Activated CD4-positive, alpha-beta T cell treated with anti-CD3 and anti-CD28 coated beads, Interleukin-2, amount 10 ng/mL, durations not matched to agents 24 days and 14 days (primary cell): ENCODE measurements around the gene OR51A7. TPM values are rescaled to one million over a fixed set of nuclear protein-coding genes. Genes with fewer than 3 reads are reported as not detected.
"Not testable (repeated sequence)": the region's sequence is repeated elsewhere in the genome, so short reads cannot be mapped to it uniquely, and the experiment has no call there.

ENCODE experiments used
- DNase-seq: peaks from one replicate; pipeline ENCODE4 v3.0.0; 2022
- H3K27ac Mint-ChIP-seq: one replicate; pipeline ENCODE4 v1.8.0; 2022; ENCODE audit warnings: mild to moderate bottlenecking, mixed read lengths
- H3K27me3 Mint-ChIP-seq: one replicate; pipeline ENCODE4 v1.8.0; 2022; ENCODE audit warnings: mixed read lengths
- H3K36me3 Mint-ChIP-seq: one replicate; pipeline ENCODE4 v1.8.0; 2022; ENCODE audit warnings: low read depth, mild to moderate bottlenecking, mixed read lengths
- H3K4me1 Mint-ChIP-seq: one replicate; pipeline ENCODE4 v1.8.0; 2021; ENCODE audit warnings: mixed read lengths
- H3K4me3 Mint-ChIP-seq: one replicate; pipeline ENCODE4 v1.8.0; 2022; ENCODE audit warnings: mild to moderate bottlenecking, moderate library complexity, mixed read lengths
- H3K9me3 Mint-ChIP-seq: one replicate; pipeline ENCODE4 v1.8.0; 2021; ENCODE audit warnings: mixed read lengths
- intact Hi-C: fragments of 100-400 bp; cut with micrococcal nuclease; formaldehyde crosslinking; loops from one replicate; pipeline ENCODE4 v1.15.1; 2023
- total RNA-seq: library from RNA; stranded (reverse); gene quantifications from 2 replicates; pipeline ENCODE4 v1.2.3, GENCODE V29; 2022

The OR51A7 gene, protein sequence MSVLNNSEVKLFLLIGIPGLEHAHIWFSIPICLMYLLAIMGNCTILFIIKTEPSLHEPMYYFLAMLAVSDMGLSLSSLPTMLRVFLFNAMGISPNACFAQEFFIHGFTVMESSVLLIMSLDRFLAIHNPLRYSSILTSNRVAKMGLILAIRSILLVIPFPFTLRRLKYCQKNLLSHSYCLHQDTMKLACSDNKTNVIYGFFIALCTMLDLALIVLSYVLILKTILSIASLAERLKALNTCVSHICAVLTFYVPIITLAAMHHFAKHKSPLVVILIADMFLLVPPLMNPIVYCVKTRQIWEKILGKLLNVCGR
- total RNA-seq = not detected in 2 replicates

DNA sequence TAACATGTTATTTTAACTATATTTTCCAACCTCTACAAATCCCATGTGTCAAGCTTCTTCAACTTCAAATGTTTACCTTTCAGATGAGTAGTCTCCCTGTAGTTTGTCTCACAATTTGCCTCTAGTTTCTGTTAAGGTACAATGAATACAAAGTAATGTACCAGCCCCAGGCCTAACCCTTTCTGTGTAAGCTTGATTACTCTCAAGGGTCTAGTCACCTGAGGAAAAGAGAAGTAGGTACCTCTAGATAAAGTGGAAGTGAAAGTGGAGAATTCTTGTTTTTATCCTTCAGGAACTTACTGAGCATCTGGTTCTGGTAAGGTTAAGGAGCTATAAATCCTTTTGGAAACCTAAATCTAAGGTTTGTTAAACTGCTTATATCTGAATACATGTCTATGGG, at the start of gene OR51A7:
Gene OR51A7, plus strand, starts transcription at position 300 of the 400 bp plus-strand sequence. CDS start 3,587 bp downstream, outside the sequence.
- Mint-ChIP-seq H3K27ac (no peak within 1 kb of the TSS), H3K9me3 (no peaks in the 10 kb centered on the region), H3K27me3 (no peaks in the 10 kb centered on the region), H3K36me3 (no peaks in the 10 kb centered on the region), H3K4me1 (no peaks in the 10 kb centered on the region), H3K4me3 (no peak within 1 kb of the TSS)
- DNase-seq = no peak
- intact Hi-C loops = no loop called here

DNA sequence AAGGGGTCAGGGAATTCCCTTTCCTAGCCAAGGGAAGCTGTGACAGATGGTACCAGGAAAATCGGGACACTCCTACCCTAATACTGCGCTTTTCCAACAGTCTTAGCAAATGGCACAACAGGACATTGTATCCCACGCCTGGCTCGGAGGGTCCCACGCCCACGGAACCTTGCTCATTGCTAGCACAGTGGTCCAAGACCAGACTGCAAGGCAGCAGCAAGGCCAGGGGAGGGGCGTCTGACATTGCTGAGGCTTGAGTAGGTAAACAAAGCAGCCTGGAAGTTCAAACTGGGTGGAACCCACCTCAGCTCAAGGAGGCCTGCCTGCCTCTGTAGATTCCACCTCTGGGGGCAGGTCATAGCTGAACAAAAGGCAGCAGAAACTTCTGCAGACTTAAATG, 49.3 kb upstream of the OR51A7 start:
- H3K36me3 Mint-ChIP-seq, H3K9me3 Mint-ChIP-seq, H3K4me1 Mint-ChIP-seq, DNase-seq, intact Hi-C loops, H3K27ac Mint-ChIP-seq, H3K4me3 Mint-ChIP-seq, H3K27me3 Mint-ChIP-seq: not testable (repeated sequence)

DNA sequence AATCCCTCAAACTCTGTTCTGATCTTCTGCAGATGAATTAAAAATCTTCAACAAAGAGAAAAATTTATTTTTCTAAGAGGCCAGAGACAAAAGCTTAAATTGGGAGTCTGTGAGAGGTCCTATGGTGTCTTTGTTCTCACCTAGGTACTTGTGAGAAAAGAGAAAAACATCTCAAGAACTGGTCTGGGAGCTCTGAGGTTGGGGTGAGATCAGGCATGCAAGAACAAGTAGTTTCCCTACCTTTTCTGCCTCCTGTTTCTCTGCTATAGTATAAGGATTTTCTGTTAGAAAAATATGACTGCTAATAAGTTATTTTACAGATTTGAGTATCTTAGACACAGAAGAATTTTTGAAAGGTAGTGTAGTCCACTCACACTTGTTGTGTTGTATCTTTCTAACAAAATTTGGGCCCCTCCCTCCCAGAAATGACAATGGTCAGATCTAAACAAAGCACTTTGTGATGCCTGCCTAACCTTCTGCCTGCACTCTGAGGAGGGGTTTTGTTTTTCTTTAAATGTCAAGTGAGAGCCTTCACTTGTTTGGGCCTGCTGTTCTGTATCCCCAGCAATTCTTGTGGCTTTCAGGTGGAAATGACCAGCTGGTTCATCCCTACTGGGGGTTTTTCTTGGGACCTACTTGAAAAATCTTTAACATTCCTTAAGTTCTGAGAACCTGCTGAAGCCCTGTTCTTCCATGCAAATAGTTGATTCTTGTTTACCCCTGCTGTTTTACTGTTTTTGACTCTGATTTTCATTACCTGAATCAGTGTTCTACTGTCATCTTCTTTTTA, 40.9 kb upstream of the OR51A7 start:
- H3K27ac Mint-ChIP-seq = no peak overlapping the region
- H3K4me1 Mint-ChIP-seq = no peaks in the 10 kb centered on the region
- intact Hi-C loops = no loop called here
- H3K27me3 Mint-ChIP-seq = no peaks in the 10 kb centered on the region
- DNase-seq = no peak
- H3K4me3 Mint-ChIP-seq = no peak overlapping the region
- no peaks in the 10 kb centered on the region for H3K9me3 Mint-ChIP-seq
- no peaks in the 10 kb centered on the region for H3K36me3 Mint-ChIP-seq

DNA sequence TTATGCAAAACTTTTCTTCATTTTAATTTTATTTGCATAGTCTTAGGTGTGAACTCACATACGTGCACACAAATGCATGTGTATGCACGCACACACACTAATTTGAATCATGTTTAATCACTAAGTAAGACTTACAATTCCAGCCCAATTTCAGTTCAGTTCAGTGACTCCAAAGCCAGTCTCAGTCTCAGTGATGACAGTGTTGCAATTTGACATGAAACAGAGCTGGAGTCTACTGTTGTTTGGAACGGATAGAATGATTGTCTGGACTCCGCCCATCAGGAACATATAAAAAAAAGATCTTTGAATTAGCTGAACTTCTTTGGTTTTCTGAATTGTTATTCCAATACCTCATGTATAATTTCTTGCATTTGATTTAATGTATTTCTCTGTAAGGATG, 39.7 kb upstream of the OR51A7 start:
- intact Hi-C loops = no loop called here
- Mint-ChIP-seq H3K36me3 (no peaks in the 10 kb centered on the region), H3K4me1 (no peaks in the 10 kb centered on the region), H3K9me3 (no peaks in the 10 kb centered on the region), H3K4me3 (no peak overlapping the region), H3K27me3 (no peaks in the 10 kb centered on the region), H3K27ac (no peak overlapping the region)
- DNase-seq = no peak

DNA sequence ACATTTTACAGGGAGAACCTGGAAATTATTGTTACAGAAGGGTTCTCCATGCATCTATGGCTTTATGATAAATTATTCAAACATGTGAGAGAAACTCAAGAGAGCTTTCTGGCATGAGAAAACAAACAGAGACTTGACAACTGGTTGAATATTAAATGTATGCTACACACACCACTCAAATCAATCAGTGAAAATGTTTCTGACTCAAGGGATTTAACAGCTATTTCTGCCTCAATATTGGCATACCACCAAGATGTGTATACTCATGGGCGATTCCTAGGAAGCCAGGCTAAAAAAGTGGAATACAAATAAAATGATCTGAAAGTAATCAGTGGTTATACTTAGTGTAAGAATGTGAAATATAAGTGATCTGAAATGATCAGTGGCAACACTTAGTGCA, 37.7 kb upstream of the OR51A7 start:
- DNase-seq = no peak
- Mint-ChIP-seq H3K9me3 (no peaks in the 10 kb centered on the region), H3K36me3 (no peaks in the 10 kb centered on the region), H3K27me3 (no peaks in the 10 kb centered on the region), H3K27ac (no peak overlapping the region), H3K4me3 (no peak overlapping the region), H3K4me1 (no peaks in the 10 kb centered on the region)
- intact Hi-C loops = no loop called here

DNA sequence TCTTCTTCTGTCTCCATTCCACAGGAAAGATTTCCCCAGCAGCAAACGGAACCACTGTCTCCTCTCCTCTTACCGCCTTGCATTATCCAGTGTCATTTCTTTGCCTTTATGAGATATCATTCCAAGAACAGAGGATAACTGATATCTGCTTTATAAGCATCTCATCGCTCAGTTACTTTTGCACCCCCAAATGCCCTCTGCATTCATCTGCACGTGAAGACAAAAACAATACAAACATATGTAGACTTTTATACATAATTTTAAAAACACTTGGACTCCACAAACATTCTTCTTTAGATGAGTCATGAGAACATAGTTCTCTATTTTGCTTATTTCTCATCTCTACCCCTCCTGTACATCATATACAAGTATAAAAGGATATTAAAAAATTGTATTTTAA, 22.4 kb upstream of the OR51A7 start:
- Mint-ChIP-seq H3K4me3 (no peak overlapping the region), H3K27me3 (no peaks in the 10 kb centered on the region), H3K27ac (no peak overlapping the region), H3K36me3 (no peaks in the 10 kb centered on the region), H3K4me1 (no peaks in the 10 kb centered on the region), H3K9me3 (no peaks in the 10 kb centered on the region)
- DNase-seq = no peak
- intact Hi-C loops = no loop called here

DNA sequence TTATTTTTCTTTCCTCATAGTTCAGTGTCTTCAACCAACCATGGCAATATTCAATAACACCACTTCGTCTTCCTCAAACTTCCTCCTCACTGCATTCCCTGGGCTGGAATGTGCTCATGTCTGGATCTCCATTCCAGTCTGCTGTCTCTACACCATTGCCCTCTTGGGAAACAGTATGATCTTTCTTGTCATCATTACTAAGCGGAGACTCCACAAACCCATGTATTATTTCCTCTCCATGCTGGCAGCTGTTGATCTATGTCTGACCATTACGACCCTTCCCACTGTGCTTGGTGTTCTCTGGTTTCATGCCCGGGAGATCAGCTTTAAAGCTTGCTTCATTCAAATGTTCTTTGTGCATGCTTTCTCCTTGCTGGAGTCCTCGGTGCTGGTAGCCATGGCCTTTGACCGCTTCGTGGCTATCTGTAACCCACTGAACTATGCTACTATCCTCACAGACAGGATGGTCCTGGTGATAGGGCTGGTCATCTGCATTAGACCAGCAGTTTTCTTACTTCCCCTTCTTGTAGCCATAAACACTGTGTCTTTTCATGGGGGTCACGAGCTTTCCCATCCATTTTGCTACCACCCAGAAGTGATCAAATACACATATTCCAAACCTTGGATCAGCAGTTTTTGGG, 21.6 kb upstream of the OR51A7 start, which contains the start of gene OR51T1:
Gene OR51T1, plus strand, starts transcription at position 41 of the 641 bp plus-strand sequence. Its CDS starts 0 bp downstream, at position 41.
- DNase-seq = no peak
- no peaks in the 10 kb centered on the region for H3K36me3 Mint-ChIP-seq
- no peaks in the 10 kb centered on the region for H3K4me1 Mint-ChIP-seq
- no peaks in the 10 kb centered on the region for H3K9me3 Mint-ChIP-seq
- no peaks in the 10 kb centered on the region for H3K27me3 Mint-ChIP-seq
- no peak within 1 kb of the TSS for H3K4me3 Mint-ChIP-seq
- no peak within 1 kb of the TSS for H3K27ac Mint-ChIP-seq
- intact Hi-C loops = no loop called here

DNA sequence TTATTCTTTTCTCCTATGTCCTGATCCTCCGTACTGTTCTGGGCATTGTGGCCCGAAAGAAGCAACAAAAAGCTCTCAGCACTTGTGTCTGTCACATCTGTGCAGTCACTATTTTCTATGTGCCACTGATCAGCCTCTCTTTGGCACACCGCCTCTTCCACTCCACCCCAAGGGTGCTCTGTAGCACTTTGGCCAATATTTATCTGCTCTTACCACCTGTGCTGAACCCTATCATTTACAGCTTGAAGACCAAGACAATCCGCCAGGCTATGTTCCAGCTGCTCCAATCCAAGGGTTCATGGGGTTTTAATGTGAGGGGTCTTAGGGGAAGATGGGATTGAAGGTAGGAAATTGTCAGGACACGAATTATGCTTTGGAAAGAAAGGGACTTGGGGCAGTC, 21.0 kb upstream of the OR51A7 start:
- no peak overlapping the region for H3K27ac Mint-ChIP-seq
- H3K27me3 Mint-ChIP-seq = no peaks in the 10 kb centered on the region
- no peaks in the 10 kb centered on the region for H3K36me3 Mint-ChIP-seq
- DNase-seq = no peak
- intact Hi-C loops = no loop called here
- H3K9me3 Mint-ChIP-seq = no peaks in the 10 kb centered on the region
- H3K4me3 Mint-ChIP-seq = no peak overlapping the region
- H3K4me1 Mint-ChIP-seq = no peaks in the 10 kb centered on the region

DNA sequence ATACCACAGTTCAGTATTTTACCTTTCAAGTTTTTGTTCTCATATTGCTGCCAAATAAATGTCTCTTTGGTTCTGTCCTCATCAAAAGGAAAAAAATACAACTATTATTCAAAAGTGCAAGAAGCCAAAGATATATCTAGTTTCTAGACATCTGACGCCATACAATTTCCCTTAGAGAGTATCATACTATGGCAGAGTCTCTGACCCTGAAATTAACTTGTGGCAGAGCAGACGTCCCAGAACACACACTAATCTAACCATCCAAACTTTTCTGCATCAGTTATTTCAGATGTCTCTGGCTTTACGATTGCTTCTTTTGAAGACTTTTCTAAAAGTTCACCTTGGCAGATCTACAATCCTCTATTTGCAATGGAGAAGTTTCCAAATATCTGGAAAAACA, 19.2 kb upstream of the OR51A7 start:
- H3K36me3 Mint-ChIP-seq = no peaks in the 10 kb centered on the region
- H3K27ac Mint-ChIP-seq = no peak overlapping the region
- H3K4me1 Mint-ChIP-seq = no peaks in the 10 kb centered on the region
- no peaks in the 10 kb centered on the region for H3K9me3 Mint-ChIP-seq
- intact Hi-C loops = no loop called here
- no peaks in the 10 kb centered on the region for H3K27me3 Mint-ChIP-seq
- DNase-seq = no peak
- no peak overlapping the region for H3K4me3 Mint-ChIP-seq

DNA sequence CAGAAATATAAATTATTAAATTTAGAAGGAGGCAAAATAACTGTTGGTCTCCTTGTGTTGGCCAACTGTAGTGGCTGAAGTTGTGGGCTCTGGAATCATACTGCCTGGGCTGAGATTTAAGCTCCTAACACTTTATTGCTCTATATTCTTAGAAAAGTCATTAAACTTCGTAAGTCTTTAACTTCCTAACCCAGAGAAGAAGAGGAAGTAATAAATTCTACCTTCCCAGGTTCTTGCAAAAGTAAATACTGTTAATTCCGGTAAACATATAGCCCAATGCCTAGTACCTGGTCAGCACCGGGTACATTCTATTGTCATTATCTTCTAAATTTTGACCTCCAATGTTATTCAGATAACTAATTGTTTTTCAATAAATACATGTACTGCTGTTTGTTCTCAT, 17.4 kb upstream of the OR51A7 start:
- Mint-ChIP-seq H3K4me3 (no peak overlapping the region), H3K4me1 (no peaks in the 10 kb centered on the region), H3K36me3 (no peaks in the 10 kb centered on the region), H3K27me3 (no peaks in the 10 kb centered on the region), H3K27ac (no peak overlapping the region), H3K9me3 (no peaks in the 10 kb centered on the region)
- intact Hi-C loops = no loop called here
- no peak for DNase-seq

DNA sequence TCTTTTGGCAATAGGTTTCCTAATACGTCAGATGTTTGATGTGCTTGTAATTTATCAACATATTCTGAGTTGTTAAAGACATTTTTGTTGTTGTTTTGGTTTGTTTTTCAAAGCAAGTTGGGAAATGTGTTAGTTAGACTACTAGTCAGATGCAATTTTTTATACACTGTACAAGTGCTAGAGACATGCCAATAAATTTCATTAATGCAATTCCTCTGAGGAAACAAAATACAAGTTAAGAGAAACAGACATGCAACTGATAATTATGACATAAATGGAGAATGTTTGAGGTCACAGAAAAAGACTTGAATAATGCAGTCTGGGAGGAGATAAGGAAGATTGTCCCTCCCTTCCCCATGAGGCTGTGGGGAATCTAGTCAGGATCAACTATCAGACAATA, 16.0 kb upstream of the OR51A7 start:
- no peaks in the 10 kb centered on the region for H3K36me3 Mint-ChIP-seq
- intact Hi-C loops = no loop called here
- H3K27ac Mint-ChIP-seq = no peak overlapping the region
- H3K9me3 Mint-ChIP-seq = no peaks in the 10 kb centered on the region
- no peak for DNase-seq
- H3K4me3 Mint-ChIP-seq = no peak overlapping the region
- H3K4me1 Mint-ChIP-seq = no peaks in the 10 kb centered on the region
- H3K27me3 Mint-ChIP-seq = no peaks in the 10 kb centered on the region

DNA sequence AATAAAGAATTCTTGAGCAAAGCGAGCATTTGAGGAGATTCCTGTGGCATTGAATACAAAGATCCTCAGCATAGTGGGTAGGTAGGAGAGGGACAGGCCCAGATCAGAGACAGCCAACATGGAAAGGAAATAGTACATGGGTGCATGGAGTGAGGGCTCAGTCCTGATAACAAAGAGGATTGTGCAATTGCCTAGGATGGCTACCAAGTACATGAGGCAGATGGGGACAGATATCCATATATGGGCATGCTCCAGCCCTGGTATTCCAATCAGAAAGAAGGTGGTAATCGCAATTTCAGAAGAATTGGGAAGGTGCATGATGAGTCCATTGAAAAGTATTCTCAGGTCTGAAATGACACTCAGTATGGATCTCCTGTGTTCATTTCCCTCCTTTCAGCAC, 13.3 kb upstream of the OR51A7 start:
- no peaks in the 10 kb centered on the region for H3K9me3 Mint-ChIP-seq

DNA sequence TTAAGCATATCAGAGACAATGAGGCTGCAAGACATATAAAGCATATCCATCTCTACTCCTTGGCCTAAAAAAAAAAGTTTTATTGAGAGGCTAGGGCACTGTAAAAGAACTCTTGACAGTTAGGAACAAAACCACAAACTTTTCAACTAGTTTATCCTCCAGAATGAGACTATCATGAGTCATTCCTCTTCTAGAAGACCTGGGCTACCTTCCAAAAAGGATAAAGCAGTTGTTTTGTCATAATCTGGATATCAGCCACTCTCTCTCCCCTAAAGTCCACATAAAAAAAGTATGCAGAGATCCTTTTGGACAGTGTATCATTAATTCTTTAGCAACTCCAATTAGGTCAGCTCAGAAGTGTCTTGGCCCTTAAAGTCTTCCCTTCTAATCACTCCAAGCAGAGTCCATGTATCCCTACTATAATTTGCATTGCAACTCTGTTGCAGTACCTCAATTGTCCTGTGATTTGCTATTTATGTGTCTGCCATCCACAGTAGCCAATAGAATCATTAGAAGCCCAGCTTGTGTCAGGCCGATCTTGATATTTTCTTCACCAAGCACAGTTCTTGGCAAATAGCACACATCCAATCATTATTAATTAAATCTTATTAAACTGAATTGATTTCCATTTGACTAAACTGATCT, 11.5 kb upstream of the OR51A7 start:
- intact Hi-C loops = no loop called here
- Mint-ChIP-seq H3K4me1 (no peaks in the 10 kb centered on the region), H3K36me3 (no peaks in the 10 kb centered on the region), H3K4me3 (no peak overlapping the region), H3K27ac (no peak overlapping the region), H3K27me3 (no peaks in the 10 kb centered on the region), H3K9me3 (no peaks in the 10 kb centered on the region)
- no peak for DNase-seq

More for the DNA sequence above, 13.3 kb upstream of the OR51A7 start:
- Mint-ChIP-seq H3K27ac (no peak overlapping the region), H3K36me3 (no peaks in the 10 kb centered on the region), H3K4me3 (no peak overlapping the region), H3K27me3 (no peaks in the 10 kb centered on the region), H3K4me1 (no peaks in the 10 kb centered on the region)
- intact Hi-C loops = no loop called here
- no peak for DNase-seq

DNA sequence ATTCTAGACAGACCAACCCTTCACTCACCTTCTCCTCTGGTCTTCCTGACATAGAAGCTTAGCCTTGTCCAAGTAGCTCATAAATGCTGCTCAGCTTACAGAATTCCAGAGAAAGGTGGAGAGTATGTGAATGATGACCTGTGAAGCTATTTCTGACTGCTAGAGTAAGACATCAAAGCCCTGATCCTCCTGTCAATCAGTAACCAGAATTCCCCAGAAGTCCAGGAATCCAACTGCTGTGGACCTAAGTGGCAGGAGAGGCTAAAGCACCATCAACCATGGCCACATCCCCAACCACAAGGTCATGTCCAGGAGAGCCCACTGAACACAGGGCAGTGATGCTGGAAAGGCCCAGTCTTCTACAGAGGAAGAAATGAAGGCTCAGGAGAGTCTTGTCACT, 13.0 kb downstream of the OR51A7 start:
- Mint-ChIP-seq H3K4me3 (no peak overlapping the region), H3K27me3 (peaks cover under 1% of the 10 kb centered on the region), H3K9me3 (no peaks in the 10 kb centered on the region), H3K4me1 (no peaks in the 10 kb centered on the region), H3K36me3 (no peaks in the 10 kb centered on the region), H3K27ac (no peak overlapping the region)
- DNase-seq = no peak
- intact Hi-C loops = no loop called here
